GM10248 (cell line): ENCODE results near the gene MAP4K4.

Source experiments
- CTCF ChIA-PET: fragments of 300-600 bp; sonication (Branson Sonifier 250); formaldehyde crosslinking; extraction: SDS; loops from one replicate; lab custom pipeline; 2021; ENCODE audit warnings: antibody characterized with exemption; lab: Yijun Ruan, JAX
- POLR2A ChIA-PET: fragments of 350-650 bp; sonication (Branson Sonifier 250); formaldehyde crosslinking; extraction: SDS; loops from one replicate; lab custom pipeline; 2020; ENCODE audit warnings: antibody characterized with exemption; lab: Yijun Ruan, JAX
- DNase-seq: peaks from one replicate; pipeline ENCODE4 v3.0.0; 2012; ENCODE audit errors: extremely low spot score
- CTCF ChIP-seq: IDR thresholded peaks from 2 replicates; pipeline ENCODE4 v1.5.1; 2012; ENCODE audit warnings: mild to moderate bottlenecking, low read depth; ENCODE audit errors: extremely low read depth, missing control alignments, control extremely low read depth

MAP4K4 gene

GRCh38 chr2:101678379-101678778 is 19.1 kb upstream of the MAP4K4 start:
- no peak for DNase-seq
- no peak for TF ChIP-seq CTCF
- CTCF ChIA-PET = no interaction called here
- POLR2A ChIA-PET = no interaction called here

GRCh38 chr2:101679037-101679726 is 18.3 kb upstream of the MAP4K4 start:
- CTCF ChIA-PET = no interaction called here
- DNase-seq = no peak
- POLR2A ChIA-PET = no interaction called here
- TF ChIP-seq CTCF = no peak

DNA sequence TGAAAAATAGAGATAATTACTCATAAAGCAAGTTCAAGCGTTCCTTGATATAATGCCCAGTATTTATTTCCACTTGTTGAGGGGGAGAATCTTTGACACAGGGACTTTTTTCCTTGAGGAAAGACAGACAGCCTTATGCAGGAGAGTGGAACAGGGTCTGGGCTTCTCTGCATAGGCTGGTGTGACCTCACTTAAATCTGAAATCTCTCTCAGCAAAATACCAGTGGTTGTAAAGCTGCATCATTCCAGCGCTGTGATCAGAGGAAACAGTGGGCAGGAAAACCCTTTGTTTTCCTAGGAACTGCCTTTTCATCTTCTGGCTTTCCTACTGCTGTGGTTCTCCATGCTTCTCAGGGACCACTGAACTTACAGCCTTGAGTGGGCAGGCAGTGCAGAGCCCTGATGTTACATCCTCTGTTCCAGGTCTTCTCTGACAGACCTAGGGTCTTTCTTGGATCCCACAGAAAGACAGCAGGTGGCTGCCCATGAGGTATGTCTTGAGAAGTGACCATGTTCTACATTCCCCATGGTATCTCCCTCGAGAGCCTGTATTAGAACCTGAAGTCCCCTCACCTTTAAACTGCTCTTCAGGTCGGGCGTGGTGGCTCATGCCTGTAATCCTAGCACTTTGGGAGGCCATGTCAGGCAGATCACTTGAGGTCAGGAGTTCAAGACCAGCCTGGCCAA is 17.6 kb upstream of the MAP4K4 start:
- POLR2A ChIA-PET = no interaction called here
- DNase-seq = no peak
- CTCF ChIA-PET = interaction anchor here (1.1 kb wide), 1 partner anchor 17 kb away, joined by 3 read pairs; no protein-coding TSS in a partner anchor
- TF ChIP-seq CTCF = no peak

GRCh38 chr2:101682311-101682710 is 15.2 kb upstream of the MAP4K4 start:
- DNase-seq = no peak
- TF ChIP-seq CTCF = no peak
- ChIA-PET POLR2A (interaction anchor here (0.5 kb wide), 1 partner anchor 27 kb away, joined by 6 read pairs; no protein-coding TSS in a partner anchor), CTCF (no interaction called here)

- ChIA-PET CTCF (no interaction called here), POLR2A (no interaction called here)
- no peak for TF ChIP-seq CTCF
- DNase-seq = no peak
These were observed 13.2 kb upstream of the MAP4K4 start for GRCh38 chr2:101684313-101684712.

DNA sequence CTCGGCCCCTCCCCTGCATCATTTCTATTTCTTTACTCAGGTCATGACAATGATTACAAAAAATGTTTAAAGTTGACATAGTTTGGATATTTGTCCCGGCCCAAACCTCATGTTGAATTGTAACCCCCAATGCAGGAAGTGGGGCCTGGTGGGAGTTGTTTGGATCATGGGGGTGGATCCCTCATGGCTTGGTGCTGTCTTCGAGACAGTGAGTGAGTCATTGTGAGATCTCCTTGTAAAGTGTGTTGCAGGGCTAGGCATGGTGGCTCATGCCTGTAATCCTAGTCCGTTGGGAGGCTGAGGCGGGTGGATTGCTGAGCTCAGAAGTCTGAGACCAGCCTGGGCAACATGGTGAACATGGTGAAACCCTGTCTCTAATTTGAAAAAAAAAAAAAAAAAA is 9.2 kb upstream of the MAP4K4 start:
- POLR2A ChIA-PET = no interaction called here
- DNase-seq = no peak
- TF ChIP-seq CTCF = no peak
- CTCF ChIA-PET = interaction anchor here (1.3 kb wide), 1 partner anchor 82 kb away, joined by 3 read pairs; no protein-coding TSS in a partner anchor
